ENCODE data around the gene CCDC92. TPM values are rescaled to one million over a fixed set of nuclear protein-coding genes. Genes with fewer than 3 reads are reported as not detected.

The CCDC92 gene
- total RNA-seq, 2 donors from 2014 or later = 19.7 to 25.1 TPM

- Histone ChIP-seq H3K9me3 (no peaks in the 10 kb centered on the region), H3K27me3 (no peaks in the 10 kb centered on the region), H3K36me3 (replicated peaks in 1 of 2; ENCODE audit: insufficient read depth in 1 of 2, low read depth in 2 of 2) (peaks cover 3 to 7% of the 10 kb centered on the region in 2 donors), H3K4me1 (no peaks in the 10 kb centered on the region), H3K27ac (no peak overlapping the region), H3K4me3 (no peak overlapping the region)
- intact Hi-C loops (cut with DNase I) = no loop called here
- ATAC-seq (no peak), DNase-seq (no peak)
- TF ChIP-seq, protein P1, sequence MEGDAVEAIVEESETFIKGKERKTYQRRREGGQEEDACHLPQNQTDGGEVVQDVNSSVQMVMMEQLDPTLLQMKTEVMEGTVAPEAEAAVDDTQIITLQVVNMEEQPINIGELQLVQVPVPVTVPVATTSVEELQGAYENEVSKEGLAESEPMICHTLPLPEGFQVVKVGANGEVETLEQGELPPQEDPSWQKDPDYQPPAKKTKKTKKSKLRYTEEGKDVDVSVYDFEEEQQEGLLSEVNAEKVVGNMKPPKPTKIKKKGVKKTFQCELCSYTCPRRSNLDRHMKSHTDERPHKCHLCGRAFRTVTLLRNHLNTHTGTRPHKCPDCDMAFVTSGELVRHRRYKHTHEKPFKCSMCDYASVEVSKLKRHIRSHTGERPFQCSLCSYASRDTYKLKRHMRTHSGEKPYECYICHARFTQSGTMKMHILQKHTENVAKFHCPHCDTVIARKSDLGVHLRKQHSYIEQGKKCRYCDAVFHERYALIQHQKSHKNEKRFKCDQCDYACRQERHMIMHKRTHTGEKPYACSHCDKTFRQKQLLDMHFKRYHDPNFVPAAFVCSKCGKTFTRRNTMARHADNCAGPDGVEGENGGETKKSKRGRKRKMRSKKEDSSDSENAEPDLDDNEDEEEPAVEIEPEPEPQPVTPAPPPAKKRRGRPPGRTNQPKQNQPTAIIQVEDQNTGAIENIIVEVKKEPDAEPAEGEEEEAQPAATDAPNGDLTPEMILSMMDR (IDR thresholded peaks at IDR 0.05) = no peak
- TF ChIP-seq POLR2A (IDR thresholded peaks at IDR 0.05) = no peak
- WGBS, 2 donors = 94 to 95% methylated on average over 6 to 9 of the region's 9 CpGs
These were observed 32.0 kb downstream of the CCDC92 start for GRCh38 chr12:123940627-123940966.

DNA sequence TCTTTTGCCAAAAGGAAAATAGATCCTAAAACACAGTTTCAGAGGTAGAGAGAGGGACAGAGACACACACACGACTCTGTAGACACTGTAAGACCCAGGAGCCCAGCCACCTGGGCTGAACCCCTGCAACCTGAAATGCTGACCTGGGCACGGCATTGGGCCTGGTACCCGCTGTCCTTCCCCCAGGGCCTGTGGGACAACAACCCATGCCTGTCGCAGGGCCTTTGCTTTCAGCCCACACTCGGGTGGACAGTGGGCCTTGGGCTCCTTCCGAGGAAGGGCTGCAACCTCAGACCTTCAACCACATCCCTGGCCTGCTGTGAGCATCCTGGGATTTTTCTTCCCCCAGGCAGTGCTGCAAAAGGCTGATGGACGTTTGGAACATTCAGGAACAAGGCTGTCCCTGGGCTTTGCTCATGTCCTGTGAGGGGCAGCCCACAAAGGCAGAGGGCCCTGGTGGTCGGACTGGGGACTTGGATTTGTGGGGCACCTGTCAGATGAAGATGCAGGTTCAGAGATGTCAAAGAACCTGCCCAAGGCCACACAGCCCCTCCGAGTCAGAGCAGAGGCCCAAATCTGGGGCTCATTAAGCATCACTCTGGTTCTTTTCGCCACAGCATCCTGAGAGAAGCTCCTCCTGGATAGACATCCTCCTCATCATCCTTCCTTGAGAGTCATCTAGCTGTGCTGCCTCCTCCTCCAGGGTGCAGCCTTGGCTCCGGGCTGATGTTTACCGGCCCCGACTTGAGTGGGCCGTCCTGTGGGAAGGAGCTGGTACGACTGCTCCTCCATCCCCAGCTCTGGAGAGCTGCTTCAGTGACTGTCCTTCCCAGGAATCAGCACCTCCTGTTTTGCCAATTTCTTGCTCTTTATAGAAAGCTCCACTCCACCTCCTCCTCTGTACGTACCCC is 32.7 kb downstream of the CCDC92 start:
- Histone ChIP-seq H3K4me1 (no peaks in the 10 kb centered on the region), H3K36me3 (replicated peaks in 1 of 2; ENCODE audit: insufficient read depth in 1 of 2, low read depth in 2 of 2) (peaks cover 3 to 7% of the 10 kb centered on the region in 2 donors), H3K27ac (no peak overlapping the region), H3K4me3 (no peak overlapping the region), H3K9me3 (no peaks in the 10 kb centered on the region), H3K27me3 (no peaks in the 10 kb centered on the region)
- intact Hi-C loops (cut with DNase I) = no loop called here
- DNase-seq = no peak
- WGBS, 2 donors = 80 to 88% methylated on average over 12 to 16 of the region's 16 CpGs
- no peak for ATAC-seq
- TF ChIP-seq, protein P1 (IDR thresholded peaks at IDR 0.05) = no peak
- TF ChIP-seq POLR2A (IDR thresholded peaks at IDR 0.05) = no peak

DNA sequence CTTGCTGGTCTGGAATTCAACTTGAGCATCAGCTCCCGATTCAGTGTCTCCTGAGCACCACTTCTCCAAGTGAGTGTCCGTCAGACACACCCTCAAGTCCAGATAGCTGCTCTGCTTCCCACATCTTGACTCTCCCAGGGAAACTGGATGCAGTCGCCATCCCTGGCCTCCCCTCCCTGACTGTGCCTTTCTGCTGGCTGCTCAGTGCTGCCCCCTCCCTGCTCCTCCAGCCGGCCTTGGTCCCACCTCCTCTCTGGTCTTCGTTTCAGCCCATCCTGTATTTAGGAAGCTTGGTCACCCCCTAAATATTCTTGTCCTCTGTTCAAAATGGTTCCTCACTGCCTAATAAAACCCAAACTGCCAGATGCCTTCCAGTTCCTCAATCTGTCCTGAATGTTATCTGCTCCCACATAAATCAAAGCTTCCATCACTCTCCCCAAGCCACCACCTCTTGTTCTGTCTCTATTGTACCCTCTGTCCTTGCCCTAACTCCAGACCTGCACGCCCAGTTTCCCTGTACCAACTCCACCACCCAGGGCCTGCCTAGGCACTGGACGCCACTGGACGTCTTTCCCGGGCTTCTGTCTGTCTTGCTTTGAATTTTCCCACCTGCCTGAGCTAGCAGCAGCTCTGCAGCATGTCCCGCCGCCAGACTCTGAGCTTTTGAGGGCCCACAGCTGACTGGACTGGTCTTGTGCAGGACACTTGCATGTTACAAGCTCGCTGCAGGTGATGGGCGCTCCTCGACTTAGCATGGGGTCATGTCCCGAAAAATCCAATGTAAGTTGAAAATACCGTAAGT is 33.8 kb downstream of the CCDC92 start:
- no peaks in the 10 kb centered on the region for H3K4me1 ChIP-seq
- no peak for TF ChIP-seq POLR2A (IDR thresholded peaks at IDR 0.05)
- TF ChIP-seq, protein P1 (IDR thresholded peaks at IDR 0.05) = no peak
- DNase-seq (no peak), ATAC-seq (no peak)
- H3K9me3 ChIP-seq = no peaks in the 10 kb centered on the region
- H3K36me3 ChIP-seq (replicated peaks in 1 of 2; ENCODE audit: insufficient read depth in 1 of 2, low read depth in 2 of 2) = peaks cover 3 to 7% of the 10 kb centered on the region in 2 donors
- H3K4me3 ChIP-seq = no peak overlapping the region
- intact Hi-C loops (cut with DNase I) = no loop called here
- H3K27me3 ChIP-seq = no peaks in the 10 kb centered on the region
- 88 to 89% methylated on average over 16 of the region's 16 CpGs for WGBS, 2 donors
- H3K27ac ChIP-seq = no peak overlapping the region

GRCh38 chr12:123937707-123938591 is 34.7 kb downstream of the CCDC92 start:
- intact Hi-C loops (cut with DNase I) = no loop called here
- ATAC-seq = no peak
- no peaks in the 10 kb centered on the region for H3K27me3 ChIP-seq
- WGBS, 2 donors = 73 to 75% methylated on average over 15 to 16 of the region's 16 CpGs
- no peaks in the 10 kb centered on the region for H3K4me1 ChIP-seq
- H3K27ac ChIP-seq = no peak overlapping the region
- TF ChIP-seq, protein P1 (IDR thresholded peaks at IDR 0.05) = no peak
- TF ChIP-seq POLR2A (IDR thresholded peaks at IDR 0.05) = no peak
- no peak for DNase-seq
- H3K36me3 ChIP-seq (replicated peaks in 1 of 2; ENCODE audit: insufficient read depth in 1 of 2, low read depth in 2 of 2) = peaks cover 3 to 7% of the 10 kb centered on the region in 2 donors
- H3K9me3 ChIP-seq = no peaks in the 10 kb centered on the region
- no peak overlapping the region for H3K4me3 ChIP-seq

Measured in body of pancreas (tissue), 4 donors.